ENCODE measurements around the gene NPHP4. TPM values are rescaled to one million over a fixed set of nuclear protein-coding genes. Genes with fewer than 3 reads are reported as not detected.

The NPHP4 gene
- total RNA-seq, 1 experiment from 2014 or later: 18.8 TPM

GRCh38 chr1:5936126-5936525, 56.1 kb downstream of the NPHP4 start:
- H3K4me3 ChIP-seq (ENCODE audit: low read length): no peak overlapping the region
- H3K79me2 ChIP-seq (ENCODE audit: low read length): no peaks in the 10 kb centered on the region
- H3K9me2 ChIP-seq (replicated peaks; ENCODE audit: low read length): no peaks in the 10 kb centered on the region
- no peaks in the 10 kb centered on the region for H3K27me3 ChIP-seq (ENCODE audit: low read length)
- no peak overlapping the region for H2AFZ ChIP-seq (ENCODE audit: low read length)
- H3K4me1 ChIP-seq (ENCODE audit: insufficient read depth, low read length): no peaks in the 10 kb centered on the region
- intact Hi-C loops (cut with micrococcal nuclease): no loop called here
- no peak overlapping the region for H3K4me2 ChIP-seq (ENCODE audit: low read length)
- DNase-seq (no peak), ATAC-seq (no peak)
- H3F3A ChIP-seq (ENCODE audit: low read length, unreplicated experiment): no peaks in the 10 kb centered on the region
- H3K27ac ChIP-seq (ENCODE audit: low read length): no peak overlapping the region
- H3K36me3 ChIP-seq (ENCODE audit: low read depth, low read length): peaks cover 12% of the 10 kb centered on the region; the same call in 1 of the 2 replicates
- no peak overlapping the region for H3K9ac ChIP-seq (ENCODE audit: low read length)
- no peak for TF ChIP-seq EZH2 (IDR thresholded peaks at IDR 0.05; ENCODE audit: low read length, unreplicated experiment)
- no peak for TF ChIP-seq EZH2phosphoT487 (IDR thresholded peaks at IDR 0.05; ENCODE audit: borderline replicate concordance, low read length)
- TF ChIP-seq, protein P1, sequence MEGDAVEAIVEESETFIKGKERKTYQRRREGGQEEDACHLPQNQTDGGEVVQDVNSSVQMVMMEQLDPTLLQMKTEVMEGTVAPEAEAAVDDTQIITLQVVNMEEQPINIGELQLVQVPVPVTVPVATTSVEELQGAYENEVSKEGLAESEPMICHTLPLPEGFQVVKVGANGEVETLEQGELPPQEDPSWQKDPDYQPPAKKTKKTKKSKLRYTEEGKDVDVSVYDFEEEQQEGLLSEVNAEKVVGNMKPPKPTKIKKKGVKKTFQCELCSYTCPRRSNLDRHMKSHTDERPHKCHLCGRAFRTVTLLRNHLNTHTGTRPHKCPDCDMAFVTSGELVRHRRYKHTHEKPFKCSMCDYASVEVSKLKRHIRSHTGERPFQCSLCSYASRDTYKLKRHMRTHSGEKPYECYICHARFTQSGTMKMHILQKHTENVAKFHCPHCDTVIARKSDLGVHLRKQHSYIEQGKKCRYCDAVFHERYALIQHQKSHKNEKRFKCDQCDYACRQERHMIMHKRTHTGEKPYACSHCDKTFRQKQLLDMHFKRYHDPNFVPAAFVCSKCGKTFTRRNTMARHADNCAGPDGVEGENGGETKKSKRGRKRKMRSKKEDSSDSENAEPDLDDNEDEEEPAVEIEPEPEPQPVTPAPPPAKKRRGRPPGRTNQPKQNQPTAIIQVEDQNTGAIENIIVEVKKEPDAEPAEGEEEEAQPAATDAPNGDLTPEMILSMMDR (conservative IDR thresholded peaks at IDR 0.05; ENCODE audit: low read depth, low read length): no peak
- ChIA-PET POLR2A (ENCODE audit: unreplicated experiment) (no interaction called here), CTCF (no interaction called here)
- no TSS peak for BruUV-seq (replicated peaks)
- no peaks in the 10 kb centered on the region for H3K9me3 ChIP-seq (ENCODE audit: low read length)
- H4K20me1 ChIP-seq (ENCODE audit: low read length): no peaks in the 10 kb centered on the region

DNA sequence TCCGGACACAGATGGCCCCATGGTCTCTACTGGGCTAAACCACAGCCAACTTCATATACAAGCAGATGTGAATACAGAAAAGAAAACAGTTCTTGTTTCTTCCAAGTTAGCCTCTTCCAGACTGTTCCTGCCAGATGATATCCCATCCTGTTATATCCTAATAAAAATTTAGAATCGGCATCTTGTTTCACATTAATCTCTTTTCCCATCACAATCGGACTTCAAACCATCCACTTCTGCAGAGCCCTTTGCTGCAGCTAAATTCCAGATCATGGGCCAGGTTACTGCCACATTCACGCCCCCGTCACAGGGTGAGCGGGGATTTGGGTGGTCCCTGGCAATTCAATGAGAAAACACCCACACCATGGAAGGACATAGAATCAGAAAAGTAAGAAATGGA, 57.2 kb downstream of the NPHP4 start:
- no peak overlapping the region for H2AFZ ChIP-seq (ENCODE audit: low read length)
- no peaks in the 10 kb centered on the region for H3K27me3 ChIP-seq (ENCODE audit: low read length)
- ChIA-PET POLR2A (ENCODE audit: unreplicated experiment) (no interaction called here), CTCF (no interaction called here)
- ATAC-seq: no peak
- TF ChIP-seq EZH2phosphoT487 (IDR thresholded peaks at IDR 0.05; ENCODE audit: borderline replicate concordance, low read length) (no peak), EZH2 (IDR thresholded peaks at IDR 0.05; ENCODE audit: low read length, unreplicated experiment) (no peak)
- TF ChIP-seq, protein P1 (conservative IDR thresholded peaks at IDR 0.05; ENCODE audit: low read depth, low read length): no peak
- H3K9ac ChIP-seq (ENCODE audit: low read length): no peak overlapping the region
- H3F3A ChIP-seq (ENCODE audit: low read length, unreplicated experiment): no peaks in the 10 kb centered on the region
- no peak for DNase-seq
- H3K4me1 ChIP-seq (ENCODE audit: insufficient read depth, low read length): no peaks in the 10 kb centered on the region
- H3K36me3 ChIP-seq (ENCODE audit: low read depth, low read length): peaks cover 15% of the 10 kb centered on the region; the same call in 1 of the 2 replicates
- H3K9me3 ChIP-seq (ENCODE audit: low read length): no peaks in the 10 kb centered on the region
- H3K79me2 ChIP-seq (ENCODE audit: low read length): no peaks in the 10 kb centered on the region
- intact Hi-C loops (cut with micrococcal nuclease): no loop called here
- no TSS peak for BruUV-seq (replicated peaks)
- no peak overlapping the region for H3K4me3 ChIP-seq (ENCODE audit: low read length)
- H3K4me2 ChIP-seq (ENCODE audit: low read length): no peak overlapping the region
- H3K27ac ChIP-seq (ENCODE audit: low read length): no peak overlapping the region
- H4K20me1 ChIP-seq (ENCODE audit: low read length): no peaks in the 10 kb centered on the region
- no peaks in the 10 kb centered on the region for H3K9me2 ChIP-seq (replicated peaks; ENCODE audit: low read length)

GRCh38 chr1:5934058-5934884, 58.0 kb downstream of the NPHP4 start:
- Histone ChIP-seq H3K36me3 (ENCODE audit: low read depth, low read length) (peaks cover 15% of the 10 kb centered on the region; the same call in 1 of the 2 replicates), H3F3A (ENCODE audit: low read length, unreplicated experiment) (no peaks in the 10 kb centered on the region), H3K4me1 (ENCODE audit: insufficient read depth, low read length) (no peaks in the 10 kb centered on the region), H3K79me2 (ENCODE audit: low read length) (no peaks in the 10 kb centered on the region), H3K9ac (ENCODE audit: low read length) (no peak overlapping the region), H3K4me2 (ENCODE audit: low read length) (no peak overlapping the region), H2AFZ (ENCODE audit: low read length) (no peak overlapping the region), H3K27ac (ENCODE audit: low read length) (no peak overlapping the region), H4K20me1 (ENCODE audit: low read length) (no peaks in the 10 kb centered on the region), H3K9me3 (ENCODE audit: low read length) (no peaks in the 10 kb centered on the region), H3K27me3 (ENCODE audit: low read length) (no peaks in the 10 kb centered on the region), H3K9me2 (replicated peaks; ENCODE audit: low read length) (no peaks in the 10 kb centered on the region), H3K4me3 (ENCODE audit: low read length) (no peak overlapping the region)
- no TSS peak for BruUV-seq (replicated peaks)
- ATAC-seq (no peak), DNase-seq (no peak)
- CTCF ChIA-PET: interaction anchor here (0.5 kb wide), 1 partner anchor 414 kb away, joined by 7 read pairs; no protein-coding TSS in a partner anchor
- intact Hi-C loops (cut with micrococcal nuclease): no loop called here
- POLR2A ChIA-PET (ENCODE audit: unreplicated experiment): no interaction called here
- TF ChIP-seq EZH2phosphoT487 (IDR thresholded peaks at IDR 0.05; ENCODE audit: borderline replicate concordance, low read length): no peak
- TF ChIP-seq EZH2 (IDR thresholded peaks at IDR 0.05; ENCODE audit: low read length, unreplicated experiment): no peak
- TF ChIP-seq, protein P1 (conservative IDR thresholded peaks at IDR 0.05; ENCODE audit: low read depth, low read length): no peak
